Measurements from ENCODE around the gene MAP3K9.

MAP3K9 gene

DNA sequence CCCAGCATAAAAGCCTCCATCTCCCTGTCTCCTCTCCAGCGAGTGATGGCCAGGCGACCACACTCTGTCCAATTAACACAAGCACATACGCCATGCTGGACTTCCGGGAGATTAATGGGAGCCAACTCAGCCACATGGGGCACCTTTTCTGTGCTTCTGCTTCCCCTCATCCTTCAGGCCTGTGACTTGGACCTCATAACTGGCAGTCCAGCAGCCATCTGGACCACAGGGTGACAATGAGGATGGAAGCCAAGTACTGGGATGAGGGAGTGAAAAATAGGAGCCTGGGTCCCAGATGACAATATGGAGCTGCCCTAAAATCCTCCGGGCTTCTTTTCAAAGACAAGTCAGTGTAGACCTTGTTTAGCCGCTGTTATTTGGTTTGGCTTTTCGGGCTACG lies 12.8 kb downstream of the MAP3K9 start:
- no peak for TF ChIP-seq CTCF (IDR thresholded peaks at IDR 0.05; ENCODE audit: low read depth, low read length)
- no peak overlapping the region for H3K27ac ChIP-seq
- no peak for DNase-seq
- H3K36me3 ChIP-seq = peaks cover 77% of the 10 kb centered on the region
- no peak overlapping the region for H3K4me3 ChIP-seq (ENCODE audit: low read depth, low read length)
- no peaks in the 10 kb centered on the region for H3K27me3 ChIP-seq (ENCODE audit: insufficient read depth, low read depth, severe bottlenecking)
- H3K9me3 ChIP-seq (ENCODE audit: severe bottlenecking) = no peaks in the 10 kb centered on the region

DNA sequence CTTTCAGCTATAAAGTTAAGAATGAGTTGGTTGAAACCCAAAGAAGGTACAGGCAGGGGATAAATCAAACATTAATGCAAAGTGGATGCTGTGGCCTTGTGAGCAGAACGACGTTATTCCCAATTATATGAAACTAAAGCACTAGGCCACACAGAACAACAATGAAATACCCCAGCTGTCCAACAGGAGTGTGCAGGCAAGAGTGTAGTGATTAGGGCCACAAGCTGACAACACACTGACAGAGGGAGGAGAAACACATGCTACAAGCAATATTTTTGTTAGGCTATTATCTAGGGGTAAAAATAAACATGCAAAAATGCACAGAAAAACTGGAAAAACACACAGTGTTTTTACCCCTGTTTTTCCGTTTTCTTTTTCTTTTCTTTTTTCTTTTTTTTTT lies 15.0 kb downstream of the MAP3K9 start:
- H3K36me3 ChIP-seq = peaks cover 62% of the 10 kb centered on the region
- H3K27ac ChIP-seq = no peak overlapping the region
- H3K4me3 ChIP-seq (ENCODE audit: low read depth, low read length) = no peak overlapping the region

GRCh38 chr14:70793637-70794036 lies 15.7 kb downstream of the MAP3K9 start:
- no peak for DNase-seq
- no peak for TF ChIP-seq CTCF (IDR thresholded peaks at IDR 0.05; ENCODE audit: low read depth, low read length)
- H3K27me3 ChIP-seq (ENCODE audit: insufficient read depth, low read depth, severe bottlenecking) = no peaks in the 10 kb centered on the region
- H3K9me3 ChIP-seq (ENCODE audit: severe bottlenecking) = no peaks in the 10 kb centered on the region
- no peak overlapping the region for H3K27ac ChIP-seq
- peaks cover 59% of the 10 kb centered on the region for H3K36me3 ChIP-seq
- H3K4me3 ChIP-seq (ENCODE audit: low read depth, low read length) = no peak overlapping the region

More for the DNA sequence above, 15.0 kb downstream of the MAP3K9 start:
- Histone ChIP-seq H3K9me3 (ENCODE audit: severe bottlenecking) (no peaks in the 10 kb centered on the region), H3K27me3 (ENCODE audit: insufficient read depth, low read depth, severe bottlenecking) (no peaks in the 10 kb centered on the region)
- TF ChIP-seq CTCF (IDR thresholded peaks at IDR 0.05; ENCODE audit: low read depth, low read length) = no peak
- no peak for DNase-seq

- no peaks in the 10 kb centered on the region for H3K27me3 ChIP-seq (ENCODE audit: insufficient read depth, low read depth, severe bottlenecking)
- TF ChIP-seq CTCF (IDR thresholded peaks at IDR 0.05; ENCODE audit: low read depth, low read length) = no peak
- no peaks in the 10 kb centered on the region for H3K9me3 ChIP-seq (ENCODE audit: severe bottlenecking)
- peak; percentile 46 for DNase-seq
- no peak overlapping the region for H3K4me3 ChIP-seq (ENCODE audit: low read depth, low read length)
- H3K36me3 ChIP-seq = peaks cover 60% of the 10 kb centered on the region
- no peak overlapping the region for H3K27ac ChIP-seq
Observed at GRCh38 chr14:70792939-70793338, 16.4 kb downstream of the MAP3K9 start.

DNA sequence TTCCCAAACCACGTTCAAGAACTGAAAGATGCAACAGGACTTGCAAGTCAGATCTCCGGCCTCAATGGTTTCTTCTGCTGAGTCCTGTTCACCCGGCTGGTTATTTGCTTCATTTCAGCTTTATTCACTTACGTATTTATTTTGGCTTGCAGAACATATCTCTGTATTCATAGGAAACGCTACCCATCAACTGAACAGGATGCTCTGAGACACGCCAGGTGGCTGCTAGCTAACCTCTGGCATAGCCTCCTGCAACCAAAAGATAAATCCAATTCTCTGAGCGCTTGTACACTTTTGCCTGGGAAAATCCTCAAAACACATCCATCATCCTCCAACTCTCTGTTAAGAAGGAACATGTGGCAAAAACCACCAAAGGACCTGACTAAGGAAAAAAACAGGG lies 17.3 kb downstream of the MAP3K9 start:
- TF ChIP-seq CTCF (IDR thresholded peaks at IDR 0.05; ENCODE audit: low read depth, low read length) = no peak
- H3K4me3 ChIP-seq (ENCODE audit: low read depth, low read length) = no peak overlapping the region
- H3K27me3 ChIP-seq (ENCODE audit: insufficient read depth, low read depth, severe bottlenecking) = no peaks in the 10 kb centered on the region
- H3K9me3 ChIP-seq (ENCODE audit: severe bottlenecking) = no peaks in the 10 kb centered on the region
- DNase-seq = no peak
- H3K27ac ChIP-seq = no peak overlapping the region
- peaks cover 53% of the 10 kb centered on the region for H3K36me3 ChIP-seq

GRCh38 chr14:70789961-70790360 lies 19.4 kb downstream of the MAP3K9 start:
- no peak overlapping the region for H3K4me3 ChIP-seq (ENCODE audit: low read depth, low read length)
- H3K27ac ChIP-seq = peak overlapping the region; percentile 76
- DNase-seq = peak; percentile 91
- no peaks in the 10 kb centered on the region for H3K27me3 ChIP-seq (ENCODE audit: insufficient read depth, low read depth, severe bottlenecking)
- no peaks in the 10 kb centered on the region for H3K9me3 ChIP-seq (ENCODE audit: severe bottlenecking)
- H3K36me3 ChIP-seq = peaks cover 45% of the 10 kb centered on the region
- TF ChIP-seq CTCF (IDR thresholded peaks at IDR 0.05; ENCODE audit: low read depth, low read length) = no peak
